GM10266 (cell line): ENCODE measurements around the gene ANKRD36.
"Not testable (repeated sequence)": the region's sequence is repeated elsewhere in the genome, so short reads cannot be mapped to it uniquely, and the experiment has no call there.

Experiments
- DNase-seq: peaks from one replicate; pipeline ENCODE4 v3.0.0; 2012; ENCODE audit errors: extremely low spot score
- CTCF ChIP-seq: IDR thresholded peaks from 2 replicates; pipeline ENCODE4 v1.5.1; 2012; ENCODE audit warnings: mild to moderate bottlenecking, low read depth; ENCODE audit not compliant: control insufficient read depth, insufficient read depth; ENCODE audit errors: missing control alignments

Gene ANKRD36

GRCh38 chr2:97210325-97210724 is 97.4 kb downstream of the ANKRD36 start:
- no peak for TF ChIP-seq CTCF
- no peak for DNase-seq

- DNase-seq: not testable (repeated sequence)
Measured at GRCh38 chr2:97215025-97215424, 102.1 kb downstream of the ANKRD36 start.

- DNase-seq: not testable (repeated sequence)
Measured at GRCh38 chr2:97230848-97231585, 118.1 kb downstream of the ANKRD36 start.

GRCh38 chr2:97232981-97233380 is 120.0 kb downstream of the ANKRD36 start:
- not testable (repeated sequence) for DNase-seq

- DNase-seq: not testable (repeated sequence)
Measured at GRCh38 chr2:97233660-97234295, 120.8 kb downstream of the ANKRD36 start.

- not testable (repeated sequence) for DNase-seq
Measured at GRCh38 chr2:97261192-97261591, 148.2 kb downstream of the ANKRD36 start.

- DNase-seq: not testable (repeated sequence)
Measured at GRCh38 chr2:97266449-97266848, 153.5 kb downstream of the ANKRD36 start.

- no peak for TF ChIP-seq CTCF
- no peak for DNase-seq
Measured at GRCh38 chr2:97267411-97268074, 154.6 kb downstream of the ANKRD36 start.

GRCh38 chr2:97268075-97268591 is 155.2 kb downstream of the ANKRD36 start:
- DNase-seq: not testable (repeated sequence)

- not testable (repeated sequence) for DNase-seq
Measured at GRCh38 chr2:97276232-97276798, 163.4 kb downstream of the ANKRD36 start.

- not testable (repeated sequence) for DNase-seq
Measured at GRCh38 chr2:97285187-97285586, 172.2 kb downstream of the ANKRD36 start.

GRCh38 chr2:97293687-97294086 is 180.7 kb downstream of the ANKRD36 start:
- not testable (repeated sequence) for DNase-seq
